Activated CD8-positive, alpha-beta memory T cell treated with anti-CD3 and anti-CD28 coated beads, Interleukin-2, amount 10 ng/mL, durations not matched to agents 7 days and 5 days (primary cell): ENCODE data around the gene MORN4. TPM values are rescaled to one million over a fixed set of nuclear protein-coding genes. Genes with fewer than 3 reads are reported as not detected.

ENCODE experiments used
- ATAC-seq: fragments of 150-1000 bp; cut with Tn5 transposase; one replicate; pipeline ENCODE4 v1.10.0; 2021; ENCODE audit warnings: moderate library complexity
- CTCF ChIA-PET: fragments of 350-600 bp; sonication (Branson Sonifier 250); formaldehyde crosslinking; loops from one replicate; lab custom pipeline; 2021; ENCODE audit warnings: antibody characterized with exemption; lab: Charles Lee
- DNase-seq: peaks from one replicate; pipeline ENCODE4 v3.0.0-alpha.2; 2020
- H3K27ac Mint-ChIP-seq: one replicate; pipeline ENCODE4 v1.8.0; 2021; ENCODE audit warnings: mild to moderate bottlenecking, mixed read lengths
- H3K27me3 Mint-ChIP-seq: one replicate; pipeline ENCODE4 v1.8.0; 2021; ENCODE audit warnings: mixed read lengths
- H3K36me3 Mint-ChIP-seq: one replicate; pipeline ENCODE4 v1.8.0; 2021; ENCODE audit warnings: mild to moderate bottlenecking, mixed read lengths
- H3K4me1 Mint-ChIP-seq: one replicate; pipeline ENCODE4 v1.8.0; 2021; ENCODE audit warnings: mixed read lengths
- H3K4me3 Mint-ChIP-seq: one replicate; pipeline ENCODE4 v1.8.0; 2021; ENCODE audit warnings: mild to moderate bottlenecking, moderate library complexity, mixed read lengths
- H3K9me3 Mint-ChIP-seq: one replicate; pipeline ENCODE4 v1.8.0; 2022; ENCODE audit warnings: low read depth, mixed read lengths
- total RNA-seq, 2 experiments: library from RNA; stranded (reverse); gene quantifications; one replicate each; pipeline ENCODE4 v1.2.3, GENCODE V29; 2021

Gene MORN4
- total RNA-seq, 2 experiments from 2014 or later = 1.9 to 2.1 TPM

- peaks cover 3% of the 10 kb centered on the region for H3K27me3 Mint-ChIP-seq
- CTCF ChIA-PET = no interaction called here
- H3K4me3 Mint-ChIP-seq = peak overlapping the region; percentile 93
- no peaks in the 10 kb centered on the region for H3K36me3 Mint-ChIP-seq
- peak; percentile 45 for DNase-seq
- H3K27ac Mint-ChIP-seq = peak overlapping the region; percentile 84
- H3K9me3 Mint-ChIP-seq = no peaks in the 10 kb centered on the region
- no peak for ATAC-seq
- H3K4me1 Mint-ChIP-seq = peaks cover 12% of the 10 kb centered on the region
Observed at GRCh38 chr10:97633921-97634320, 621 bp upstream of the MORN4 start.

- H3K4me1 Mint-ChIP-seq = peaks cover 12% of the 10 kb centered on the region
- no peak overlapping the region for H3K4me3 Mint-ChIP-seq
- no peak overlapping the region for H3K27ac Mint-ChIP-seq
- DNase-seq (no peak), ATAC-seq (no peak)
- CTCF ChIA-PET = interaction anchor here (1.2 kb wide), 1 partner anchor 77 kb away, joined by 3 read pairs; no protein-coding TSS in a partner anchor
- H3K27me3 Mint-ChIP-seq = peaks cover 3% of the 10 kb centered on the region
- H3K36me3 Mint-ChIP-seq = no peaks in the 10 kb centered on the region
- no peaks in the 10 kb centered on the region for H3K9me3 Mint-ChIP-seq
Observed at GRCh38 chr10:97631098-97631497, 2.2 kb downstream of the MORN4 start.

GRCh38 chr10:97629289-97629688 is 4.0 kb downstream of the MORN4 start:
- no peak for ATAC-seq
- H3K27me3 Mint-ChIP-seq = peaks cover 3% of the 10 kb centered on the region
- no peaks in the 10 kb centered on the region for H3K36me3 Mint-ChIP-seq
- CTCF ChIA-PET = no interaction called here
- no peak for DNase-seq
- peaks cover 12% of the 10 kb centered on the region for H3K4me1 Mint-ChIP-seq
- H3K4me3 Mint-ChIP-seq = no peak overlapping the region
- H3K9me3 Mint-ChIP-seq = no peaks in the 10 kb centered on the region
- no peak overlapping the region for H3K27ac Mint-ChIP-seq

- Mint-ChIP-seq H3K4me3 (no peak overlapping the region), H3K4me1 (peaks cover 8% of the 10 kb centered on the region), H3K9me3 (no peaks in the 10 kb centered on the region), H3K36me3 (no peaks in the 10 kb centered on the region), H3K27me3 (peaks cover under 1% of the 10 kb centered on the region), H3K27ac (no peak overlapping the region)
- ATAC-seq (no peak), DNase-seq (no peak)
- CTCF ChIA-PET = interaction anchor here (1.7 kb wide), 1 partner anchor 7 kb away, joined by 4 read pairs; no protein-coding TSS in a partner anchor
Observed at GRCh38 chr10:97628228-97628627, 5.1 kb downstream of the MORN4 start.

- Mint-ChIP-seq H3K4me3 (no peak overlapping the region), H3K36me3 (no peaks in the 10 kb centered on the region), H3K9me3 (no peaks in the 10 kb centered on the region), H3K4me1 (peaks cover 4% of the 10 kb centered on the region), H3K27ac (no peak overlapping the region), H3K27me3 (no peaks in the 10 kb centered on the region)
- CTCF ChIA-PET = interaction anchor here (1.7 kb wide), 1 partner anchor 8 kb away, joined by 4 read pairs; no protein-coding TSS in a partner anchor
- ATAC-seq (no peak), DNase-seq (no peak)
Observed at GRCh38 chr10:97627731-97628130, 5.6 kb downstream of the MORN4 start.

GRCh38 chr10:97623277-97623676 is 10.0 kb downstream of the MORN4 start:
- ATAC-seq (no peak), DNase-seq (no peak)
- no peaks in the 10 kb centered on the region for H3K36me3 Mint-ChIP-seq
- no peak overlapping the region for H3K27ac Mint-ChIP-seq
- no peaks in the 10 kb centered on the region for H3K27me3 Mint-ChIP-seq
- no peak overlapping the region for H3K4me3 Mint-ChIP-seq
- CTCF ChIA-PET = interaction anchor here (0.8 to 1.1 kb wide), 2 partner anchors 17 to 54 kb away, joined by 3 read pairs; partner anchors contain the start of gene PI4K2A
- H3K9me3 Mint-ChIP-seq = no peaks in the 10 kb centered on the region
- no peaks in the 10 kb centered on the region for H3K4me1 Mint-ChIP-seq

GRCh38 chr10:97618733-97619132 is 14.6 kb downstream of the MORN4 start:
- H3K27ac Mint-ChIP-seq = no peak overlapping the region
- no peaks in the 10 kb centered on the region for H3K27me3 Mint-ChIP-seq
- CTCF ChIA-PET = interaction anchor here (0.7 kb wide), 1 partner anchor 37 kb away, joined by 3 read pairs; no protein-coding TSS in a partner anchor

GRCh38 chr10:97618285-97618684 is 15.0 kb downstream of the MORN4 start:
- ATAC-seq = no peak
- H3K4me1 Mint-ChIP-seq = no peaks in the 10 kb centered on the region
- no peak overlapping the region for H3K27ac Mint-ChIP-seq
- H3K27me3 Mint-ChIP-seq = no peaks in the 10 kb centered on the region
- no peaks in the 10 kb centered on the region for H3K9me3 Mint-ChIP-seq
- no peaks in the 10 kb centered on the region for H3K36me3 Mint-ChIP-seq
- DNase-seq = no peak
- H3K4me3 Mint-ChIP-seq = no peak overlapping the region
- CTCF ChIA-PET = interaction anchor here (0.7 kb wide), 1 partner anchor 36 kb away, joined by 3 read pairs; no protein-coding TSS in a partner anchor

More at GRCh38 chr10:97618733-97619132, 14.6 kb downstream of the MORN4 start:
- H3K4me1 Mint-ChIP-seq = no peaks in the 10 kb centered on the region
- ATAC-seq (no peak), DNase-seq (no peak)
- no peak overlapping the region for H3K4me3 Mint-ChIP-seq
- H3K36me3 Mint-ChIP-seq = no peaks in the 10 kb centered on the region
- no peaks in the 10 kb centered on the region for H3K9me3 Mint-ChIP-seq

- no peaks in the 10 kb centered on the region for H3K27me3 Mint-ChIP-seq
- H3K36me3 Mint-ChIP-seq = no peaks in the 10 kb centered on the region
- ATAC-seq = peak; percentile 55
- no peak overlapping the region for H3K4me3 Mint-ChIP-seq
- no peaks in the 10 kb centered on the region for H3K9me3 Mint-ChIP-seq
- CTCF ChIA-PET = interaction anchor here (0.7 to 4.5 kb wide), 12 partner anchors 9 to 150 kb away, joined by 3 to 55 read pairs (median 4); partner anchors contain the start of genes ANKRD2, C10orf62 and HOGA1
- DNase-seq = no peak
- H3K4me1 Mint-ChIP-seq = no peaks in the 10 kb centered on the region
- no peak overlapping the region for H3K27ac Mint-ChIP-seq
Observed at GRCh38 chr10:97612386-97612785, 20.9 kb downstream of the MORN4 start.

GRCh38 chr10:97611473-97611872 is 21.8 kb downstream of the MORN4 start:
- H3K27me3 Mint-ChIP-seq = peaks cover 3% of the 10 kb centered on the region
- H3K4me1 Mint-ChIP-seq = no peaks in the 10 kb centered on the region
- no peaks in the 10 kb centered on the region for H3K9me3 Mint-ChIP-seq
- DNase-seq (no peak), ATAC-seq (no peak)
- H3K27ac Mint-ChIP-seq = no peak overlapping the region
- no peaks in the 10 kb centered on the region for H3K36me3 Mint-ChIP-seq
- H3K4me3 Mint-ChIP-seq = no peak overlapping the region
- CTCF ChIA-PET = interaction anchor here (0.8 to 4.5 kb wide), 7 partner anchors 11 to 90 kb away, joined by 3 to 55 read pairs (median 4); partner anchors contain the start of genes ANKRD2 and HOGA1

- Mint-ChIP-seq H3K27ac (no peak overlapping the region), H3K9me3 (no peaks in the 10 kb centered on the region), H3K4me1 (no peaks in the 10 kb centered on the region), H3K27me3 (peaks cover 5% of the 10 kb centered on the region), H3K36me3 (no peaks in the 10 kb centered on the region), H3K4me3 (no peak overlapping the region)
- DNase-seq (no peak), ATAC-seq (no peak)
- CTCF ChIA-PET = interaction anchor here (1.0 to 1.9 kb wide), 6 partner anchors 8 to 55 kb away, joined by 3 to 8 read pairs (median 4); partner anchors contain the start of gene ANKRD2
Observed at GRCh38 chr10:97608991-97609561, 24.2 kb downstream of the MORN4 start.

- H3K4me3 Mint-ChIP-seq = no peak overlapping the region
- CTCF ChIA-PET = interaction anchor here (1.7 kb wide), 1 partner anchor 54 kb away, joined by 5 read pairs; no protein-coding TSS in a partner anchor
- no peaks in the 10 kb centered on the region for H3K9me3 Mint-ChIP-seq
- no peak for ATAC-seq
- H3K27me3 Mint-ChIP-seq = peaks cover 5% of the 10 kb centered on the region
- H3K27ac Mint-ChIP-seq = no peak overlapping the region
- H3K4me1 Mint-ChIP-seq = no peaks in the 10 kb centered on the region
- no peaks in the 10 kb centered on the region for H3K36me3 Mint-ChIP-seq
- DNase-seq = no peak
Observed at GRCh38 chr10:97607095-97607636, 26.1 kb downstream of the MORN4 start.

- Mint-ChIP-seq H3K4me1 (no peaks in the 10 kb centered on the region), H3K27me3 (peaks cover 3% of the 10 kb centered on the region), H3K4me3 (no peak overlapping the region), H3K9me3 (no peaks in the 10 kb centered on the region), H3K27ac (no peak overlapping the region), H3K36me3 (no peaks in the 10 kb centered on the region)
- CTCF ChIA-PET = interaction anchor here (1.2 kb wide), 1 partner anchor 10 kb away, joined by 4 read pairs; no protein-coding TSS in a partner anchor
- ATAC-seq (no peak), DNase-seq (no peak)
Observed at GRCh38 chr10:97601268-97602215, 31.8 kb downstream of the MORN4 start.
